AG04449 (cell line): ENCODE measurements around the gene CFAP52.

ENCODE experiments used
- CTCF ChIA-PET: fragments of 350-600 bp; formaldehyde crosslinking; extraction: SDS; loops from one replicate; lab custom pipeline; 2021; ENCODE audit warnings: antibody characterized with exemption; lab: Yijun Ruan, JAX
- POLR2A ChIA-PET: fragments of 400-600, 350-600 bp; formaldehyde crosslinking; extraction: SDS; loops from one replicate; lab custom pipeline; 2020; ENCODE audit warnings: antibody characterized with exemption, inconsistent platforms; lab: Yijun Ruan, JAX
- DNase-seq: peaks from one replicate; pipeline ENCODE4 v3.0.0-alpha.2; 2010; ENCODE audit warnings: low read depth, low spot score
- H3K4me3 ChIP-seq: 2 replicates; pipeline ENCODE4 v1.5.1; 2011; ENCODE audit warnings: low read depth, mild to moderate bottlenecking, control low read depth, low read length
- TF ChIP-seq, protein P1 (sequence below): IDR thresholded peaks from one replicate; pipeline ENCODE4 v1.5.1; 2011; ENCODE audit warnings: mild to moderate bottlenecking, moderate library complexity, low read length, control low read depth, inconsistent platforms; ENCODE audit not compliant: insufficient read depth; ENCODE audit errors: missing control alignments

Gene CFAP52

GRCh38 chr17:9536061-9536460 is 40.4 kb upstream of the CFAP52 start:
- DNase-seq: no peak
- ChIA-PET CTCF (no interaction called here), POLR2A (no interaction called here)
- H3K4me3 ChIP-seq: no peak overlapping the region
- TF ChIP-seq, protein P1, sequence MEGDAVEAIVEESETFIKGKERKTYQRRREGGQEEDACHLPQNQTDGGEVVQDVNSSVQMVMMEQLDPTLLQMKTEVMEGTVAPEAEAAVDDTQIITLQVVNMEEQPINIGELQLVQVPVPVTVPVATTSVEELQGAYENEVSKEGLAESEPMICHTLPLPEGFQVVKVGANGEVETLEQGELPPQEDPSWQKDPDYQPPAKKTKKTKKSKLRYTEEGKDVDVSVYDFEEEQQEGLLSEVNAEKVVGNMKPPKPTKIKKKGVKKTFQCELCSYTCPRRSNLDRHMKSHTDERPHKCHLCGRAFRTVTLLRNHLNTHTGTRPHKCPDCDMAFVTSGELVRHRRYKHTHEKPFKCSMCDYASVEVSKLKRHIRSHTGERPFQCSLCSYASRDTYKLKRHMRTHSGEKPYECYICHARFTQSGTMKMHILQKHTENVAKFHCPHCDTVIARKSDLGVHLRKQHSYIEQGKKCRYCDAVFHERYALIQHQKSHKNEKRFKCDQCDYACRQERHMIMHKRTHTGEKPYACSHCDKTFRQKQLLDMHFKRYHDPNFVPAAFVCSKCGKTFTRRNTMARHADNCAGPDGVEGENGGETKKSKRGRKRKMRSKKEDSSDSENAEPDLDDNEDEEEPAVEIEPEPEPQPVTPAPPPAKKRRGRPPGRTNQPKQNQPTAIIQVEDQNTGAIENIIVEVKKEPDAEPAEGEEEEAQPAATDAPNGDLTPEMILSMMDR: no peak

DNA sequence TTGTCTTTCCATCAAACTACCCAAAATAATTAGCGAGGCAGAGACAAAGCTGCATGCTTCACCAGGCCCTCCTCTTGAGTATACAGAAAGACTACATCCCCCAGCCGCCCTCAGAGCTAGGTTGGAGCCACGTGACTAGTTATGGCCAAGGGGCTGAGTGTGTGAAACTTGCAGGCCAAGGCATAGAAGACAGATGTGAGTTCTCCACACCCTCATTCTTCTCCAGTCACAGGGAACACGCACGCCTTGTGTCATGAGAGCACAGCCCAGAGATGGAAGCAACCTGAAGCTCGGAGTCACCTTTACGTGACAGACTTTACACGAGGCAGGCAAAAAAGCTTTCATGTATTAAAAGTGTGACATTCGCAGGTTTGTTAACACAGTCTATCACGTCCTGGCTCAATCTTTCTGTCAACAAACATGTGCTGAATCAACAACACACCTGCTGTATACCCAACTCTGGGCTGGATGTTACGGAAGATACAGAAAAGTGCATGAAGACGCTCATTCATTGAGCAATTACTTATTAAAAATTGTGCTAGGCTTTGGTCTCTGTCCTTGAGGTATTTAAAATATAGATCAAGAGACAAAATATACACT is 39.2 kb upstream of the CFAP52 start:
- no peak for DNase-seq
- no peak overlapping the region for H3K4me3 ChIP-seq
- ChIA-PET POLR2A (no interaction called here), CTCF (interaction anchor here (0.8 kb wide), 1 partner anchor 13 kb away, joined by 3 read pairs; no protein-coding TSS in a partner anchor)
- TF ChIP-seq, protein P1: no peak

GRCh38 chr17:9538626-9539025 is 37.8 kb upstream of the CFAP52 start:
- H3K4me3 ChIP-seq: no peak overlapping the region
- DNase-seq: no peak
- CTCF ChIA-PET: interaction anchor here (1.1 kb wide), 1 partner anchor 10 kb away, joined by 4 read pairs; no protein-coding TSS in a partner anchor
- TF ChIP-seq, protein P1: no peak
- POLR2A ChIA-PET: no interaction called here

- TF ChIP-seq, protein P1: no peak
- DNase-seq: no peak
- ChIA-PET CTCF (no interaction called here), POLR2A (no interaction called here)
- no peak overlapping the region for H3K4me3 ChIP-seq
Observed at GRCh38 chr17:9541718-9542117, 34.7 kb upstream of the CFAP52 start.

DNA sequence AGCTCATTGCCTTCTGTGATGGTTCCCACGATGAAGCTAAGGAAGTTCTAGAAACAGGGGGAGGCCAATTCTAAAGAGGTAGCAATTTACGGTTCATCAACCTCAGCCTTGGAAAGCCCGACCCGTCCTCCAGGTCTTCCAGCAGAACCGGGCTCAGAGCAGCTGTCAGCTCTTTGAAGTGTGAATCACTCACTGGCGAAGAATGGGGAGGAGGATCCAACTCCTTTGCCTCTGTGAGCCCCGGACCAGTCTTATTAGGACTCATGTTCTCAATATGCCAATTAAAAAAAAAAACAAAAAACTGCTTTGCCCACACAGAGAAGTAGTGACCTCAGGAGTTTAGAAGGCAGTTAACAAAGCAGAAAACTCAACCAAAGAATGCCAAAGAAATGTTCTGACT is 32.2 kb upstream of the CFAP52 start:
- POLR2A ChIA-PET: no interaction called here
- H3K4me3 ChIP-seq: no peak overlapping the region
- TF ChIP-seq, protein P1: no peak
- DNase-seq: no peak
- CTCF ChIA-PET: interaction anchor here (1.0 kb wide), 1 partner anchor 10 kb away, joined by 6 read pairs; no protein-coding TSS in a partner anchor

DNA sequence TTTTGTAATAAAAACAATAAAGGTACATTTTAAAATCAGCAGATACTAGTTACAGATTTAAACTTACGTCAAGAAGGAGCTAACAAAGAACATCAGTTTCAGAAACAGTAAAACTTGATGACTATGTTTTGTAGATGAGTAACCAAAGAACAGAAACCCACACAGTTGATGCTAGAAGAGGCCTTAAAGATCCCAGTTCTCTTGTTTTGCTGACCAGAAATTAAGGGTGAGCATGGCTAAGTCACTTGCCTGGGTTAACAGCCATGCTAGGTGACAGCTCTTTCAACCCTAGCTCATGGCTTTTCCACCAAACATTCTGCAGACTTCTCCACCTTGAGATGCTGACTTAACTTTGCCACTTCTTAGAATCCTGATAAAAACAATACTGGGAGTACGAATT is 27.2 kb upstream of the CFAP52 start:
- DNase-seq: no peak
- TF ChIP-seq, protein P1: no peak
- H3K4me3 ChIP-seq: no peak overlapping the region
- ChIA-PET CTCF (interaction anchor here (0.8 to 1.2 kb wide), 3 partner anchors 15 to 558 kb away, joined by 3 read pairs; no protein-coding TSS in a partner anchor), POLR2A (no interaction called here)
